Neural cell (in vitro differentiated cells): ENCODE data around the gene CDC73.
"Not testable (repeated sequence)": the region's sequence is repeated elsewhere in the genome, so short reads cannot be mapped to it uniquely, and the experiment has no call there.

Experiments
- CTCF ChIP-seq: fragments of 450-650 bp; IDR thresholded peaks from 2 replicates; pipeline ENCODE4 v1.5.1; 2014; ENCODE audit warnings: antibody characterized with exemption, mild to moderate bottlenecking, moderate library complexity; ENCODE audit not compliant: poor library complexity, severe bottlenecking
- EP300 ChIP-seq: fragments of 450-650 bp; conservative IDR thresholded peaks from 2 replicates; pipeline ENCODE4 v1.6.1; 2014; ENCODE audit warnings: antibody characterized with exemption, mild to moderate bottlenecking, moderate library complexity; ENCODE audit not compliant: poor library complexity, severe bottlenecking
- EZH2 ChIP-seq: fragments of 200-600, 300-800 bp; shearing (Covaris generic), sonication (generic); IDR thresholded peaks from 2 replicates; pipeline ENCODE4 v1.6.1; 2014; ENCODE audit warnings: antibody characterized with exemption, low read length, borderline replicate concordance, mild to moderate bottlenecking; ENCODE audit not compliant: insufficient read depth, poor library complexity, severe bottlenecking
- MXI1 ChIP-seq: fragments of 450-650 bp; conservative IDR thresholded peaks from 2 replicates; pipeline ENCODE4 v1.6.1; 2014; ENCODE audit warnings: antibody characterized with exemption, mild to moderate bottlenecking; ENCODE audit not compliant: poor library complexity, severe bottlenecking
- POLR2AphosphoS5 ChIP-seq: IDR thresholded peaks from 2 replicates; pipeline ENCODE4 v1.6.1; 2012
- RAD21 ChIP-seq: fragments of 450-650 bp; conservative IDR thresholded peaks from 2 replicates; pipeline ENCODE4 v1.6.1; 2014; ENCODE audit warnings: antibody characterized with exemption, mild to moderate bottlenecking, moderate library complexity
- SMC3 ChIP-seq: fragments of 450-650 bp; conservative IDR thresholded peaks from 2 replicates; pipeline ENCODE4 v1.6.1; 2014; ENCODE audit warnings: antibody characterized with exemption, mild to moderate bottlenecking, moderate library complexity; ENCODE audit not compliant: poor library complexity

DNA sequence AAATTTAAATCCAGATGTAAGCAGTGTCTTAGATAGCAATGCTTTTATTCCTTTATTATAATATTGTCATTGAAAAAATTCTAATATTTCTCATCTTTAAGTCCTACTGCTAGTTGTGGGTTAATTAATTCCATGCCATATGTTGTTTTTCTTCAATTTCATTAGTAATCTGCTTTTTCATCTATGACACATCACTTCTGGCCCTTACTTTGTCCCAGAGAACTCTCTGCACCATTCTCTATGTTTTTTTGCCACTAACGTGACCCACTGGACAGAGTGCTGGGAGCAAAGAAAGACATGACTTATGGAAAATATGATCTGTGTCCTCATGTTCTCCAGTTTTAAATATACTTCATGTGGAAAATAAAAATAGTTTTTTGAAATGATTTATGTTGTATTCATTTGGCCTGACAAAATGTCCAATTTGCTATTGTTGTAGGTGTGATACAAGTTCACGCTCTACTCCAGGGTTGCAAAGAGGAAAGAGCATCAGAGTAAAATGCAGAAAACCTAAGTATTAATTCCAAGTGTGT is 166.8 kb downstream of the CDC73 start:
- not testable (repeated sequence) for TF ChIP-seq CTCF, EZH2, MXI1, POLR2AphosphoS5, EP300, RAD21, SMC3
